Activated CD8-positive, alpha-beta memory T cell treated with anti-CD3 and anti-CD28 coated beads for 36 hours (primary cell): Measurements from ENCODE around the gene C1orf115. TPM values are rescaled to one million over a fixed set of nuclear protein-coding genes. Genes with fewer than 3 reads are reported as not detected.
"Not testable (repeated sequence)": the region's sequence is repeated elsewhere in the genome, so short reads cannot be mapped to it uniquely, and the experiment has no call there.

Source experiments
- CTCF ChIA-PET: fragments of 350-600 bp; sonication (Branson Sonifier 250); formaldehyde crosslinking; loops from one replicate; lab custom pipeline; 2021; ENCODE audit warnings: antibody characterized with exemption; lab: Charles Lee
- POLR2A ChIA-PET: fragments of 350-600 bp; sonication (Branson Sonifier 250); formaldehyde crosslinking; loops from one replicate; lab custom pipeline; 2021; ENCODE audit warnings: antibody characterized with exemption; lab: Charles Lee
- total RNA-seq, 2 experiments: library from RNA; stranded (reverse); gene quantifications; one replicate each; pipeline ENCODE4 v1.2.3, GENCODE V29; 2021

C1orf115 gene
- total RNA-seq, 2 experiments from 2014 or later = 0.08 to 0.13 TPM

DNA sequence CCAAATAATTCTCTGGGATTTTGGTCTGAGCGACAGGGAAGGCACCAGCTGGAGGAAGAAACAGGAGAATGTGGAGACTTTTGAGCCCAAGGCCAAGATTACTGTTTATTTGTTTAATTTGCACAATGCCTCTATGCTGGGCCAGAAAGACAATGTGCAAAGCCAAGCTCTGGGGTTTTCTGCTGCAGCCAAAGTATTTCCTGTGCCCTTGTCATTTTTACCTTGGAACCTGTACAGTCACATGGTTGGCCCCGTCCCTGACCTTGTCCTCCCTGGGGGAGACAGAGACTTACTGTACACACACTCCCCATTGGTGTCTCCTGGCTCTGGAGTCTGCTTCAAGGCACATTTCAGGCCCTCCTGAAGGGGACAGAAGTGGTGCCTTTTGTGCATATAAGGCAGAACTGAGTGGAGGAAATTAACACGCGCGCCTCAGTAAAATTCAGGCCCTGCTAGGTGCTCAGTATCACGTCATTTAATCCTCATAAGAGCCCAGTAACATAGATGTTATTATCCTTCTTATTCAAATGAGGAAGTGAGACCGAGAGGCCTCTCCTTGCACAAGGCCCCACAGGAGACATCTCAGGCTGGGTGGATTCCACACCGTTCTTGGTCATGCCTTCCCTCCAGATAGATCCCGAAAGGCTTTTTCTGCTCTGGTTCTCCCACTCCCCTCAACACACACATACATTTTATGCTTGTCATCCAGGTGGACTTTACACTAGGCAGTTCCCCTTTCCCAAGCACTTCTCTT, 21.1 kb downstream of the C1orf115 start:
- CTCF ChIA-PET = no interaction called here
- POLR2A ChIA-PET = no interaction called here

- POLR2A ChIA-PET, CTCF ChIA-PET: not testable (repeated sequence)
Measured at GRCh38 chr1:220715986-220716385, 25.8 kb downstream of the C1orf115 start.

GRCh38 chr1:220717800-220718640, 27.9 kb downstream of the C1orf115 start:
- ChIA-PET CTCF (no interaction called here), POLR2A (no interaction called here)

GRCh38 chr1:220721266-220721665, 31.1 kb downstream of the C1orf115 start:
- POLR2A ChIA-PET = not testable (repeated sequence)

GRCh38 chr1:220726634-220727033, 36.5 kb downstream of the C1orf115 start:
- POLR2A ChIA-PET = no interaction called here
- CTCF ChIA-PET = no interaction called here

More at GRCh38 chr1:220721266-220721665, 31.1 kb downstream of the C1orf115 start:
- CTCF ChIA-PET = not testable (repeated sequence)

GRCh38 chr1:220727519-220727918, 37.4 kb downstream of the C1orf115 start:
- ChIA-PET CTCF (no interaction called here), POLR2A (no interaction called here)

- ChIA-PET POLR2A (no interaction called here), CTCF (no interaction called here)
Measured at GRCh38 chr1:220730486-220730885, 40.3 kb downstream of the C1orf115 start.

- POLR2A ChIA-PET = no interaction called here
- CTCF ChIA-PET = no interaction called here
Measured at GRCh38 chr1:220732137-220732536, 42.0 kb downstream of the C1orf115 start.

DNA sequence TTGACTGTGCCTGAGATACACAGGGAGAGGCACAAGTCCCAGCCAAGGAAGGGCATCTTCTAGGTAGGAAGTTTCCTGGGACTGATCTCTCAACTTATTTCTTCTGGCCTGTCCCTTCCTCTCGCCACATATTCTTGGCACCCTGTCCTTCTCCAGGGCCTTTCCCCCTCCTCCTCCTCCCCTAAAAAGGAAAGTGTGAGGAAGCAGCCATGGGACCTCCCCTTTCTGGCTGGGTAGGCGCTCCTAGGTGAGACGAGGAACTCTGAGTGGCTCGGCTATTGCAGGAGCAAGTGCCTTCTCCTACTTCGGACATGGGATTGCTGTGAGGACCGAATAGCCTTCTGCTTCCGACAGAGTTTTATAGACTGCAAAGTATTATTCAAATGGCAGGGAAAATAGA, 42.5 kb downstream of the C1orf115 start:
- CTCF ChIA-PET = interaction anchor here (1.0 to 1.1 kb wide), 2 partner anchors 9 to 42 kb away, joined by 3 read pairs; partner anchors contain the start of gene C1orf115
- POLR2A ChIA-PET = interaction anchor here (0.6 kb wide), 1 partner anchor 708 kb away, joined by 3 read pairs; no protein-coding TSS in a partner anchor

DNA sequence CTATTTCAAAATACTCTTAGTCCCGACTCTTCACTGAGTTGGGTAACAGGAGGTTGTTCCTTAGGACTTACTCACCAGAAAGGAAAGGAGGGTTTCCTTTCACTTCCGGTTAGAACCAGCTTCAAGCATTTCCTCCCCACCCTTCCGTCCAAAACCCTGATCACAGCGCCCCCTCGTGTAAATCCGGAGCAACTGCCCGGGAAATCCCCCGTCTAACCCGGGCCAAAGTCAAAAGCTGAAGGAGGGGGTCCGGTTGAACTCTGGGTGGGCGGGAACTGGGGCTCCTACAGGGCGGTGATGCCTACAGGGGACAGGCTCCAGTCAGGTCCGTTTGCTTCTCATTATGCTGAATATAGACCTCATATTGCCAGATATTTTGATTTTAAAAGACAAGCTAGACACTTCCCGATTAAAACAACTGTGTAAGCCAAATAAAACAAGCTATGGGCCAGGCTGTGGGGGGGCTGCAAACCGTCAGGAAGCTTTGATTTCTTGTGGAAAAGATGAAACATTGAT, 43.0 kb downstream of the C1orf115 start:
- CTCF ChIA-PET = interaction anchor here (0.7 to 1.3 kb wide), 4 partner anchors 8 to 463 kb away, joined by 3 to 4 read pairs (median 3); partner anchors contain the start of gene C1orf115
- POLR2A ChIA-PET = interaction anchor here (0.6 kb wide), 1 partner anchor 707 kb away, joined by 3 read pairs; no protein-coding TSS in a partner anchor

GRCh38 chr1:220734571-220735326, 44.6 kb downstream of the C1orf115 start:
- ChIA-PET CTCF (interaction anchor here (0.6 to 1.4 kb wide), 4 partner anchors 26 to 438 kb away, joined by 3 to 5 read pairs (median 3); no protein-coding TSS in a partner anchor), POLR2A (interaction anchor here (0.6 kb wide), 1 partner anchor 512 kb away, joined by 3 read pairs; no protein-coding TSS in a partner anchor)

DNA sequence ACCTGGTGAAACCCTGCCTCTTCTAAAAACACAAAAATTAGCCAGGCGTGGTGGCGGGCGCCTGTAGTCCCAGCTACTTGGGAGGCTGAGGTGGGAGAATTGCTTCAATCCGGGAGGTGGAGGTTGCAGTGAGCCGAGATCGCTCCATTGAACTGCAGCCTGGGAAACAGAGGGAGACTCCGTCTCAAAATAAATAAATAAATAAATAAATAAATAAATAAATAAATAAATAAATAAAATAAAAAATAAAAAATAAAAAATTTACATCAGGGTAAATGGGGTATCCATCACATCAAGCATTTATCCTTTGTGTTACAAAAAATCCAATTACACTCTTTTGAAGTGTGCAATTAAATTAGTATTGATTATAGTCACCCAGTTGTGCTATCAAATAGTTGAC, 46.1 kb downstream of the C1orf115 start:
- CTCF ChIA-PET, POLR2A ChIA-PET: not testable (repeated sequence)

GRCh38 chr1:220741349-220741748, 51.2 kb downstream of the C1orf115 start:
- ChIA-PET POLR2A (no interaction called here), CTCF (interaction anchor here (1.0 kb wide), 1 partner anchor 8 kb away, joined by 3 read pairs; no protein-coding TSS in a partner anchor)

DNA sequence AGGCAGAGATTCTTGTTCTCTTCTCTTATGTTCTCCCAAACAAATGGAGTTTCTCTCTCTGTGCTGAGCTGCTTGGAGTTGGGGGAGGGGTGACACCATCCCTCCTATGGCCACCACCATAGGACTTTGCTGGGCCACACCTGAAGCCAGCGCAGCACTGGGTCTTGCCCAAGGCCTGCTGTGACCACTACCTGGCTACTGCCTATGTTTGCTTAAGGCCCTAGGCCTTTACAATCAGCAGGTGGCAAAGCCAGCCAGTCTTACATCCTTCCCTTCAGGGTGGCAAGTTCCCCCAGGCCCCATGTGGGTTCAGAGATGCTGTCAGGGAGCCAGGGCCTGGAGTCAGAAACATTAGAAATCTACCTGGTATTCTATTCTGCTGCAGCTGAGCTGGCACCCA, 51.7 kb downstream of the C1orf115 start:
- ChIA-PET POLR2A (no interaction called here), CTCF (interaction anchor here (1.0 kb wide), 1 partner anchor 9 kb away, joined by 3 read pairs; no protein-coding TSS in a partner anchor)

- ChIA-PET POLR2A (no interaction called here), CTCF (no interaction called here)
Measured at GRCh38 chr1:220742520-220742919, 52.4 kb downstream of the C1orf115 start.

GRCh38 chr1:220746851-220747250, 56.7 kb downstream of the C1orf115 start:
- POLR2A ChIA-PET = no interaction called here
- CTCF ChIA-PET = no interaction called here

DNA sequence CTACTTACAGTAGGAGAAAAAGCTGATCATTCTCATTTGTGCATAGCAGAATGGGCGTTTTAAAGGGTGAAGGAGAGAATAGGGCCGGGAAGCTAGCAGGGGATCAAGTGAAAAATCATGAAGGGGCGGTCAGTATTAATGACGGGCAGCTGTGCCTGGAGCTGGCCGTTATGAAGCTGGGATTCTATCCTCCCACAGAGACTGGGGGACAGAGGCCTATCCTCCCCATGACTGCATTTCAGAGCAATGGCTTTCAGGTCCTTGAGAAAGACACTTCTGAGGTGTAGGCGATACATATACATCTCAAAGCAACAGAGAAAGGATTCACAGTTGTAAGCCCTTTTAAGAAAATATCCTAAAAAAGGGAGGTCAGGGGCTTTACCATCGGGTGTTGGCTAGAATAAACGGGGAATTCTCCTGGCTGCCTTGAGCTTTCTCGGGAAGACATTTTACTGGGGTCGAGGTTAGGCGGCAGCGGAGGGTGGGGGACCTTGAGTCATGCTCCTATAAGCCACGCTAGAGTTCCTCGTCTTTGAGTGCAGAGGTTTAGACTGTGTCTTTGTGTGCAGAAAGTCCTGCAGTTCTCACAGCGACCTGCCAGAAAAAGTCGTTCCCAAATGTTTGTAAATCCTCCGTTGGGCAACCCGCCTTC, 57.4 kb downstream of the C1orf115 start:
- POLR2A ChIA-PET = no interaction called here
- CTCF ChIA-PET = no interaction called here

GRCh38 chr1:220748089-220748934, 58.1 kb downstream of the C1orf115 start, which contains the start of gene MTARC2:
Gene MTARC2, plus strand, starts transcription at chr1:220748322. Its CDS starts 210 bp downstream, at chr1:220748532.
- CTCF ChIA-PET = no interaction called here
- POLR2A ChIA-PET = no interaction called here
